ENCODE measurements around the gene KRTAP13-2.

DNA sequence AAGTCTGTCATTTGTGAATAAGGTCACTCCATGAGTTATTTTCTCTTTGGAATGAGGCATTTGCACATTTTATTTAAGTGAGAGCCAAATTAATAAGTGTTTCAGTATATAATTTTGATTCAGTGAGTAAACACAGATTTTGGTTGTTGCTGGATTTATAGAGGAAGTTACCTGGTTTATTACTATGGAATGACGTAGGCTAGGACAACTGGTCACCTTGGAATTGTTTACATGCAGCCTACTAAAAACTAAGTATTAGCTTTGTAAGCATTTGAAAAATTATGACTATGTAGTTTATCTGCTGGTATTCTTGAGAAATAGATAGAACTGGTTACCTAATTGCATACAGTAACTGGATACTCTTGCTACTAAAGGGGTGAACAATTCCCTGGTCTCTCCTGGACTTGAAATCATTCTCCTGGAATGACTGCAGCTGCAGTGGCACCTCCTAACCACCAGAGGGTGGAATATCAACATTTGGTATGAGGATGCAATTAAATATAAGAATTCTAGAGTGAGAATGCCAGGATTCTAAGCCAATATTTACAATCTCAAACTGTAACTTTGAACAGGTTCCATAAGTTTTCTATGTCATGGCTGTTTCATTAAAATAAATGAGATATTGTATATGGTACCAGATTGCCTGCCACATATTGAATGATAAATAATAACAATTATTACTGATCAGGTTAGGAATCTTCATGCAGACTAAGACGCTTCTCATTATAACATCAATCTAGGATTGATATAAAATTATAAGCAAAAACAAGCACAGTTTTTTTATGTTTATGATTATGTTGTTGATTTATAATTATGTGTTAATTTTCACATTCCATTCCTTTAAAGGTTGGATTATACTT, 31.1 kb downstream of the KRTAP13-2 start:
- TF ChIP-seq, protein P1, sequence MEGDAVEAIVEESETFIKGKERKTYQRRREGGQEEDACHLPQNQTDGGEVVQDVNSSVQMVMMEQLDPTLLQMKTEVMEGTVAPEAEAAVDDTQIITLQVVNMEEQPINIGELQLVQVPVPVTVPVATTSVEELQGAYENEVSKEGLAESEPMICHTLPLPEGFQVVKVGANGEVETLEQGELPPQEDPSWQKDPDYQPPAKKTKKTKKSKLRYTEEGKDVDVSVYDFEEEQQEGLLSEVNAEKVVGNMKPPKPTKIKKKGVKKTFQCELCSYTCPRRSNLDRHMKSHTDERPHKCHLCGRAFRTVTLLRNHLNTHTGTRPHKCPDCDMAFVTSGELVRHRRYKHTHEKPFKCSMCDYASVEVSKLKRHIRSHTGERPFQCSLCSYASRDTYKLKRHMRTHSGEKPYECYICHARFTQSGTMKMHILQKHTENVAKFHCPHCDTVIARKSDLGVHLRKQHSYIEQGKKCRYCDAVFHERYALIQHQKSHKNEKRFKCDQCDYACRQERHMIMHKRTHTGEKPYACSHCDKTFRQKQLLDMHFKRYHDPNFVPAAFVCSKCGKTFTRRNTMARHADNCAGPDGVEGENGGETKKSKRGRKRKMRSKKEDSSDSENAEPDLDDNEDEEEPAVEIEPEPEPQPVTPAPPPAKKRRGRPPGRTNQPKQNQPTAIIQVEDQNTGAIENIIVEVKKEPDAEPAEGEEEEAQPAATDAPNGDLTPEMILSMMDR (IDR thresholded peaks at IDR 0.05; ENCODE audit: insufficient read depth, low read length): peak; percentile 75
- TF ChIP-seq, protein P2, sequence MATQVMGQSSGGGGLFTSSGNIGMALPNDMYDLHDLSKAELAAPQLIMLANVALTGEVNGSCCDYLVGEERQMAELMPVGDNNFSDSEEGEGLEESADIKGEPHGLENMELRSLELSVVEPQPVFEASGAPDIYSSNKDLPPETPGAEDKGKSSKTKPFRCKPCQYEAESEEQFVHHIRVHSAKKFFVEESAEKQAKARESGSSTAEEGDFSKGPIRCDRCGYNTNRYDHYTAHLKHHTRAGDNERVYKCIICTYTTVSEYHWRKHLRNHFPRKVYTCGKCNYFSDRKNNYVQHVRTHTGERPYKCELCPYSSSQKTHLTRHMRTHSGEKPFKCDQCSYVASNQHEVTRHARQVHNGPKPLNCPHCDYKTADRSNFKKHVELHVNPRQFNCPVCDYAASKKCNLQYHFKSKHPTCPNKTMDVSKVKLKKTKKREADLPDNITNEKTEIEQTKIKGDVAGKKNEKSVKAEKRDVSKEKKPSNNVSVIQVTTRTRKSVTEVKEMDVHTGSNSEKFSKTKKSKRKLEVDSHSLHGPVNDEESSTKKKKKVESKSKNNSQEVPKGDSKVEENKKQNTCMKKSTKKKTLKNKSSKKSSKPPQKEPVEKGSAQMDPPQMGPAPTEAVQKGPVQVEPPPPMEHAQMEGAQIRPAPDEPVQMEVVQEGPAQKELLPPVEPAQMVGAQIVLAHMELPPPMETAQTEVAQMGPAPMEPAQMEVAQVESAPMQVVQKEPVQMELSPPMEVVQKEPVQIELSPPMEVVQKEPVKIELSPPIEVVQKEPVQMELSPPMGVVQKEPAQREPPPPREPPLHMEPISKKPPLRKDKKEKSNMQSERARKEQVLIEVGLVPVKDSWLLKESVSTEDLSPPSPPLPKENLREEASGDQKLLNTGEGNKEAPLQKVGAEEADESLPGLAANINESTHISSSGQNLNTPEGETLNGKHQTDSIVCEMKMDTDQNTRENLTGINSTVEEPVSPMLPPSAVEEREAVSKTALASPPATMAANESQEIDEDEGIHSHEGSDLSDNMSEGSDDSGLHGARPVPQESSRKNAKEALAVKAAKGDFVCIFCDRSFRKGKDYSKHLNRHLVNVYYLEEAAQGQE (IDR thresholded peaks at IDR 0.05; ENCODE audit: insufficient replicate concordance, low read depth): no peak
- no peak for TF ChIP-seq POLR2AphosphoS5 (IDR thresholded peaks at IDR 0.05; ENCODE audit: low read depth)

Measured in HL-60 (cell line).